ENCODE measurements around the gene PSG11.
"Not testable (repeated sequence)": the region's sequence is repeated elsewhere in the genome, so short reads cannot be mapped to it uniquely, and the experiment has no call there.

The PSG11 gene

DNA sequence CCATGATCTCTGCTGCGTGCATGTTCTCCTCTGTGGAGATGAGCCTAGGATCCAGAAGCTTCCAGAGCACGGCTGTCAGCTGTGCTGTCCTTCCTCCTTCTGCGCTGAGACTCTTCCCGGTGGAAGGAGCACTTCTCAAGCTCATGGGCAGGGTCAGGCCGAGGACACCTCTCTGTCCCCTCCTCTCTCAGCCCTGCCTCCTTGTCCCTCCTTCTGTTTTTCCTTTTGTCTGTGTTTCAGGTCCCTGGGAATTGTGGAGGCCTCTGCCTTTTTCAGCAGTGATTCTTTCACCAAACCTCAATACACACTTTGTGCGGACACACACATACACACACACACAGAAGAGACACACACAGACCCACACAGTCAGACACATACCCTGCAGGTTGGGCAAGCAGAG lies at the start of gene PSG11:
PSG11 (minus strand) TSS at position 101 of the 400 bp plus-strand sequence; CDS start at position 4, 97 bp downstream.
- H3K36me3 ChIP-seq (ENCODE audit: insufficient read depth, insufficient read length, low read length); H3K9ac ChIP-seq (ENCODE audit: insufficient read length, low read depth); H3K4me1 ChIP-seq (ENCODE audit: insufficient read depth, insufficient read length); H3K9me3 ChIP-seq (ENCODE audit: insufficient read depth, low read length); H3K27me3 ChIP-seq (ENCODE audit: insufficient read depth, insufficient read length); DNase-seq (ENCODE audit: low read depth, low spot score); H3K4me3 ChIP-seq (ENCODE audit: insufficient read length, low read depth): not testable (repeated sequence)

GRCh38 chr19:43062418-43062817 lies 36.1 kb upstream of the PSG11 start:
- H3K4me3 ChIP-seq (ENCODE audit: insufficient read length, low read depth); H3K4me1 ChIP-seq (ENCODE audit: insufficient read depth, insufficient read length); H3K9me3 ChIP-seq (ENCODE audit: insufficient read depth, low read length); H3K9ac ChIP-seq (ENCODE audit: insufficient read length, low read depth); H3K36me3 ChIP-seq (ENCODE audit: insufficient read depth, insufficient read length, low read length); DNase-seq (ENCODE audit: low read depth, low spot score); H3K27me3 ChIP-seq (ENCODE audit: insufficient read depth, insufficient read length): not testable (repeated sequence)

DNA sequence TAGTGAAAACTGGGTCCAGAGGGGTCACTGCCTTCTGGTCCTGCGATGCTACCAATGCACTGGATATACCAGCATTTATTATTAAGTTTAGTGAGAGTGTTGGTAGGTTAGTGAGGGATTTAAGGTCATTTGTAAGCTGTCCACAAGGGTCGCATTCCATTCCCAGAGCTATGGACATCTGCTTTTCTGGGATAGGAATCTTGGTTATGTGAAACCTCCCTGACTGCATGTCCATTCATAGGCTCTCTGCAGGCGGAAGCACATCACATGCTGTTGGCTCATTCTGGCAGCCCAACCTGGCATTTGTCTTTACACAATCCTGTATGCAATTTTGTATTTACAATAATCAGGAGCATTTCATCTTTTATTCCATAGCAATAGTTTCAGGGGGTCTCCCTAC lies 35.1 kb upstream of the PSG11 start:
- DNase-seq (ENCODE audit: low read depth, low spot score); H3K4me1 ChIP-seq (ENCODE audit: insufficient read depth, insufficient read length); H3K27me3 ChIP-seq (ENCODE audit: insufficient read depth, insufficient read length); H3K9me3 ChIP-seq (ENCODE audit: insufficient read depth, low read length); H3K9ac ChIP-seq (ENCODE audit: insufficient read length, low read depth); H3K36me3 ChIP-seq (ENCODE audit: insufficient read depth, insufficient read length, low read length); H3K4me3 ChIP-seq (ENCODE audit: insufficient read length, low read depth): not testable (repeated sequence)

DNA sequence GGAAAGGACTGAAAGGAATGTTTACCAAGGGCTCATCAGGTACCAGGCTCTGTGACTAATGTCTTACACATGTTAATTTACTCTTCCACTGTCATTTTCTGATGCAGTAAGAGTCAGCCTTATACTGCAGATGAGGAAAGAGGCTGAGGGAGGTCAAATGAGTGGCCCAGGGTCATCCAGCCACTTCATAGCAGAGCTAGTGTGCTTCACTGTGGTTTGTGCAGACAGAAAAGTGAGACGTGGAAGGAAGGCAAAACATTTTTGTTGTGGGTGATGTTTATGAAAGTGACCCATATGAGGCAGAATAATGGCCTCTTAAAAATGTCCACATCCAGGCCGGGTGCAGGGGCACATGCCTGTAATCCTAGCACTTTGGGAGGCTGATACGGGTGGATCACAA lies 34.0 kb upstream of the PSG11 start:
- not testable (repeated sequence) for H3K36me3 ChIP-seq (ENCODE audit: insufficient read depth, insufficient read length, low read length); H3K4me3 ChIP-seq (ENCODE audit: insufficient read length, low read depth); H3K27me3 ChIP-seq (ENCODE audit: insufficient read depth, insufficient read length); DNase-seq (ENCODE audit: low read depth, low spot score); H3K4me1 ChIP-seq (ENCODE audit: insufficient read depth, insufficient read length); H3K9me3 ChIP-seq (ENCODE audit: insufficient read depth, low read length); H3K9ac ChIP-seq (ENCODE audit: insufficient read length, low read depth)

- not testable (repeated sequence) for H3K4me1 ChIP-seq (ENCODE audit: insufficient read depth, insufficient read length); H3K4me3 ChIP-seq (ENCODE audit: insufficient read length, low read depth); H3K27me3 ChIP-seq (ENCODE audit: insufficient read depth, insufficient read length); H3K9me3 ChIP-seq (ENCODE audit: insufficient read depth, low read length); H3K9ac ChIP-seq (ENCODE audit: insufficient read length, low read depth); DNase-seq (ENCODE audit: low read depth, low spot score); H3K36me3 ChIP-seq (ENCODE audit: insufficient read depth, insufficient read length, low read length)
Observed at GRCh38 chr19:43059482-43059881, 33.2 kb upstream of the PSG11 start.

DNA sequence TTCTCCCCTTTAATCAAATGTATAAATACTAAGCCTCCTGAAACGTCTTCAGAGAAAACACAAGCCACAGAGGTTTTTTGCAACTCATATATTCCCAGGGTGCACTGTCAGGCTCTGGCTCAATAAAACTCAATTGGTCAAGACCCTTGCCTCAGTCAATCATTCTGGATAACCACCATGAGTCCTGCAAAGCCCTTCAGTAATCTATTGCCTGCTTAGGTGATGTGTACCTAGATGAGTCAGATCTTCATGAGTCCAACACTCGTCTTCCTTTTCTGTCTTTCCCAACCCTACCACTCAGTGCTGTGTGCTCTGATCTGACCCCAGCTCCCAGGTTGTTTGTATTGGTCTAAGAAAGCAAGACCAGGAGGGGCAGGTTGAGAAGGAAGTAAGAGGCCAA lies 32.2 kb upstream of the PSG11 start:
- DNase-seq (ENCODE audit: low read depth, low spot score) = not testable (repeated sequence)

GRCh38 chr19:43047966-43048365 lies 21.7 kb upstream of the PSG11 start:
- H3K9ac ChIP-seq (ENCODE audit: insufficient read length, low read depth); DNase-seq (ENCODE audit: low read depth, low spot score); H3K9me3 ChIP-seq (ENCODE audit: insufficient read depth, low read length); H3K4me3 ChIP-seq (ENCODE audit: insufficient read length, low read depth); H3K27me3 ChIP-seq (ENCODE audit: insufficient read depth, insufficient read length); H3K4me1 ChIP-seq (ENCODE audit: insufficient read depth, insufficient read length); H3K36me3 ChIP-seq (ENCODE audit: insufficient read depth, insufficient read length, low read length): not testable (repeated sequence)

More for the DNA sequence above, 32.2 kb upstream of the PSG11 start:
- H3K27me3 ChIP-seq (ENCODE audit: insufficient read depth, insufficient read length); H3K4me3 ChIP-seq (ENCODE audit: insufficient read length, low read depth); H3K9me3 ChIP-seq (ENCODE audit: insufficient read depth, low read length); H3K4me1 ChIP-seq (ENCODE audit: insufficient read depth, insufficient read length); H3K36me3 ChIP-seq (ENCODE audit: insufficient read depth, insufficient read length, low read length); H3K9ac ChIP-seq (ENCODE audit: insufficient read length, low read depth): not testable (repeated sequence)

DNA sequence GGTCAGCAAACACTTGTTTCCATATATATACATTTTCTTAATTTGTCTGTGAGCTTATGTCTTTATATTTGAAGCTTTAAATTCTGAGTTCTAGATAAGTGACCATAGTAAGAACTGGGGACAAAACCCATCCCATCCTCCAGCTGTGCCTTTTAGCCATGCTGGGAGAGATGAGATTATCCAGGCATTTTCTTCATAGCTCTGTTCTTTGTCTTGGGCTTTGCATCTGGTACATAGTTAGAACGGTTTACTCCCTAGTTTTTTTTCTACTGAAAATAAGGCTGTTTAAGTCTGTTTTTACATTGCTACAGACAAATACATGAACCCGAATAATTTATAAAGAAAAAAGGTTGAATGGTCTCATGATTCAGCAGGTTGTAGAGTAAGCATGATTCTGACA lies 20.3 kb upstream of the PSG11 start:
- H3K36me3 ChIP-seq (ENCODE audit: insufficient read depth, insufficient read length, low read length); H3K9me3 ChIP-seq (ENCODE audit: insufficient read depth, low read length); H3K27me3 ChIP-seq (ENCODE audit: insufficient read depth, insufficient read length); H3K4me3 ChIP-seq (ENCODE audit: insufficient read length, low read depth); DNase-seq (ENCODE audit: low read depth, low spot score); H3K4me1 ChIP-seq (ENCODE audit: insufficient read depth, insufficient read length); H3K9ac ChIP-seq (ENCODE audit: insufficient read length, low read depth): not testable (repeated sequence)

GRCh38 chr19:43043492-43044180 lies 17.4 kb upstream of the PSG11 start:
- not testable (repeated sequence) for H3K9me3 ChIP-seq (ENCODE audit: insufficient read depth, low read length); H3K4me3 ChIP-seq (ENCODE audit: insufficient read length, low read depth); H3K4me1 ChIP-seq (ENCODE audit: insufficient read depth, insufficient read length); H3K36me3 ChIP-seq (ENCODE audit: insufficient read depth, insufficient read length, low read length); H3K9ac ChIP-seq (ENCODE audit: insufficient read length, low read depth); DNase-seq (ENCODE audit: low read depth, low spot score); H3K27me3 ChIP-seq (ENCODE audit: insufficient read depth, insufficient read length)

GRCh38 chr19:43031645-43032044 lies 5.4 kb upstream of the PSG11 start:
- H3K9ac ChIP-seq (ENCODE audit: insufficient read length, low read depth); DNase-seq (ENCODE audit: low read depth, low spot score); H3K27me3 ChIP-seq (ENCODE audit: insufficient read depth, insufficient read length): not testable (repeated sequence)

More at GRCh38 chr19:43031645-43032044, 5.4 kb upstream of the PSG11 start:
- not testable (repeated sequence) for H3K36me3 ChIP-seq (ENCODE audit: insufficient read depth, insufficient read length, low read length); H3K9me3 ChIP-seq (ENCODE audit: insufficient read depth, low read length); H3K4me1 ChIP-seq (ENCODE audit: insufficient read depth, insufficient read length); H3K4me3 ChIP-seq (ENCODE audit: insufficient read length, low read depth)

All from NT2/D1 (cell line).